GM19324 (cell line): Measurements from ENCODE around the gene ZFP36.
"Not testable (repeated sequence)": the region's sequence is repeated elsewhere in the genome, so short reads cannot be mapped to it uniquely, and the experiment has no call there.

Experiments
- ATAC-seq: cut with Tn5 transposase; IDR thresholded peaks from one replicate; pipeline ENCODE4 v1.9.1; 2021; ENCODE audit warnings: mild to moderate bottlenecking, moderate library complexity; ENCODE audit not compliant: unreplicated experiment, low FRiP score

ZFP36 gene

DNA sequence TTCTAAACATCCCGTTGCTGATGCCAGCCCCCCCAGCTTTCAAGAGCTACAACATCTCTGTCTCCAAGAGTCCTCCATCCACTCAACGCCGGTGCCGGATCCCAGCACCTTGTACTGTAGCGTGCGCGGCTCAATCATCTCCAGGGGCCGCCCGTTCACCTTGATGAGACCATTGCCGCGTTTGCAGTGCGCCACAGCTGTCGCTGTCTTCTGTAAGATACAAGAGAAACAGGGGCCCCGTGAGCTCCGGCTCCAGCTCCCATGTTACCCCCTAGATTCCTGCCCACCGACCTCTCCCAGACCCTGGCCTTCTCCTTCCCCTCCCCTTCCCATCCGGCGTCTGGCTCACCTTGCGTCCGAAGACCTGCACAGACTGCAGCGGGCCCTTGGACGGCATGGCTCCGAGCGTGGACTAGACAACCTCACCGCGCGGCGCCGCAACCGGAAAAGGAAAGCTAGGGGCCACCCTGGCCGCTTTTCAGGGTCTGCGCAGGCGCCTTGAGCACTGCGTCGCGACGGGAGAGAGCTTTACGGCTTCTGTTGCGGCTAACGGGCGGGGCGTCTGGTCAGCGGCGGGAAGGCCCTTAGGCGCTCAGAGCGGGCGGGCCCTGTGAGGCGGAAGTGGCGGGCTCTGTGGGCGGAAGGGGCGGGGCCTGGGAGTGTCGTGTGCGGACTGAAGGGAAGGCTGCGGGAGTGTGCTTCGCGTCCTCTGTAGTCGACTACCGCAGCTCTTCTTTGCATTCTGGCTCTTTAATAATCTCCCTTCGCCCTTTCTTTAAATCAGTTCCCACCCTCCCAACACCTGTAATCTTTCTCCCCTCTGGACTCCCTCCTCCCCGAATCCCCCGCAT, 29.1 kb downstream of the ZFP36 start, which contains the start of gene RPS16:
Gene RPS16, minus strand, starts transcription at position 451 of the 851 bp plus-strand sequence. Its CDS starts 54 bp downstream, at position 397.
- ATAC-seq: peak; percentile 93

DNA sequence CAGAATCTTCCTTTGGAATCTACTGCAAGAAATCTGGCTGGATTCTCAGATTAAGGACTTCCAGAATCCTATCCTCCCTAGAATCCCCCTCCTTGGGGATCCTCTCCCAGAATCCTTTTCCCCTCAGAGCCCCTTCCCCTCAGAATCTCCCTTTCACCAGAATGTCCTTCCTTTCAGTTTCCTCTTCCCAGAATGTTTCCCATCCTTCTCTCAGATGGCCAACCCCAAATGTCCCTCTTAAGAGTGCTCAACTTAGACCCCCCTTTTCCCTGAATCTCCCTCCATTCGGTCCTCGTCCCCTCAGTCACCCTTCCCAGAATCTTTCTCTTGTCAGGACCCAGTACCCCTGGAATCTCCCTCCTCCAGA, 29.7 kb downstream of the ZFP36 start:
- ATAC-seq: no peak

DNA sequence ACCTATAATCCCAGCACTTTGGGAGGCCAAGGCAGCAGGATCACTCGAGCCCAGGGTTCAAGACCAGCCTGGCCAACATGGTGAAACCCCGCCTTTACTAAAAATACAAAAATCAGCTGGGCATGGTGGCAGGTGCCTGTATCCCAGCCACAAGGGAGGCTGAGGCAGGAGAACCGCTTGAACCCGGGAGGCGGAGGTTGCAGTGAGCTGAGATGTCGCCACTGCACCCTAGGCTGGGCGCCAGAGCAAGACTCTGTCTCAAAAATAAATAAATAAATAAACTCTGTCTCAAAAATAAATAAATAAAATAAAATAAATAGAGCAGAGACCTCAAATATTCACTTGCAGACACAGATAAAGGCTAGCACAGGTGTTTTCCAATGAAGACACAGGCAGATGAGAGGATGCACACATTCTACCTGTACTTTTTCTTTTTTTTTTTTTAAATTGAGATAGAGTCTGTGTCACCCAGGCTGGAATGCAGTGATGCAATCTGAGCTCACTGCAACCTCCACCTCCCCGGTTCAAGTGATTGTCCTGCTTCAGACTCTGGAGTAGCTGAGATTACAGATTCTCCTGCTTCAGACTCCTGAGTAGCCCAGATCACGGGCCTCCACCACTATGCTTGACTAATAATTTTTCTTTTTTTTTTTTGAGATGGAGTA, 31.8 kb downstream of the ZFP36 start:
- no peak for ATAC-seq

DNA sequence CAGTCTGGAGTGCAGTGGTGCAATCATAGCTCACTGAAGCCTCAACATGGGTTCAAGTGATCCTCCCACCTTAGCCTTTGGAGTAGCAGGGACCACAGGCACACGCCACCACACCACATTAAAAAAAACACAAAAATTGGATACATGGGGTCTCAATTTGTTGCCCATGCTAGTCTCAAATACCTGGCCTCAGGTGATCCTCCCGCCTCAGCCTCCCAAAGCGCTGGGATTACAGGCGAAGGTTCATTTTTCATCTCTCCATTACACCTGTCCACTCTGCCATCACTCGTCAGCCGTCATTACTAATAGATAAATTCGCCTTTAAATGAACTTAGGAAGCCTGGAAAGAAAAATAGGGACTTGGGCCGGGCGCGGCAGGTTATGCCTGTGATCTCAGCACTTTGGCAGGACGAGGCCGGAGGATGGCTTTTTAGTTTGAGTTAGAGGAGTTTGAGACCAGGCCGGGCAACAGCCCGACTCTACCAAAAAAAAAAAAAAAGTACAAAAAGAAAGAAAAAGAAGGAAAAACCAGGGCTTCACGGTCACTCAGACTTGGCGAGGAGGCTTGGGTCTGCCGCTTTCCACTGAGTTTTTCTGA, 38.0 kb downstream of the ZFP36 start:
- ATAC-seq: no peak

DNA sequence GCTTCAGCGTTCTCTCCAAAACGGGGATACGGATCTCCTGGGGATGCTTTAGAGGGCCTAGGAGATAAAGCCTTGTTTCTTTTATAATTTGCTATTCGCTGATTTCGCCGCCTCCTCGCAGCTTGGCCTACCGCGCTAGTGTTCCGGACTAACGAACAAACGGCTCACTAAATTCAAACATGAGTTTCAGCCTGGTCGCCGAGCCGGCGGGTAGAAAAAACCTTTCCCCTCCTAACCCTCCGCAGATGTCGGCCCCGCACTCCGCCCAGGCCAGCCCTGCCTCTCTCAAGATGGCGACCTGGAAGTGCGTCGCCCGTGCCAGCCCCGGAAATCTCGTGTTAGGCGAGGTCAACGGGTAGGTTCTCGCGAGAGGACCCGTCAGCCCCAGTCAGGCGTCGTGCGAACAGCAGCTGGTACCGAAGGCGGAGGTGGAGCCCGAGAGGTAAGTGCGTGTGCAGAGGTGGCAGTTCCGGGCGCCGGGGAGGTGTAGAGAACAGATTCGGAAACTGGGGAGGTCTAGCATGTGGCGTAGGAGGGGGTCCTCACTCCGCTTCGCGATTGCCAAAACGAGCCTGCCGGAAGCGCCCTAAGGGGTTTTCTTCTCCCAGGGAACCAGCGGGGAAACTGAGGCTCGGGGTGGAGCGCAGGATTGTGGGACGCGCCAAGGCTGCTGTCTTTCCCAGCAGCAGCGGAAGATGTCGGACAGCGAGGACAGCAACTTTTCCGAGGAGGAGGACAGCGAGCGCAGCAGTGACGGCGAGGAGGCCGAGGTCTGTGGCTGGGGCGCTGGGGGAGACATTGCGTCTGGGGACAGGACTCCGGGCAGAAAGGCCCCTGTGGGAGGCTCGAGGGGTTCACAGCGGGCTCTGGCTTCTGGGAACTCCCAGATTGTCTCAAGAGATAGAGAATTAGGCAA, 38.8 kb downstream of the ZFP36 start, which contains the start of gene SUPT5H:
Gene SUPT5H, plus strand, starts transcription at position 387 of the 916 bp plus-strand sequence. Its CDS starts 309 bp downstream, at position 696.
- peak; percentile 94 for ATAC-seq

DNA sequence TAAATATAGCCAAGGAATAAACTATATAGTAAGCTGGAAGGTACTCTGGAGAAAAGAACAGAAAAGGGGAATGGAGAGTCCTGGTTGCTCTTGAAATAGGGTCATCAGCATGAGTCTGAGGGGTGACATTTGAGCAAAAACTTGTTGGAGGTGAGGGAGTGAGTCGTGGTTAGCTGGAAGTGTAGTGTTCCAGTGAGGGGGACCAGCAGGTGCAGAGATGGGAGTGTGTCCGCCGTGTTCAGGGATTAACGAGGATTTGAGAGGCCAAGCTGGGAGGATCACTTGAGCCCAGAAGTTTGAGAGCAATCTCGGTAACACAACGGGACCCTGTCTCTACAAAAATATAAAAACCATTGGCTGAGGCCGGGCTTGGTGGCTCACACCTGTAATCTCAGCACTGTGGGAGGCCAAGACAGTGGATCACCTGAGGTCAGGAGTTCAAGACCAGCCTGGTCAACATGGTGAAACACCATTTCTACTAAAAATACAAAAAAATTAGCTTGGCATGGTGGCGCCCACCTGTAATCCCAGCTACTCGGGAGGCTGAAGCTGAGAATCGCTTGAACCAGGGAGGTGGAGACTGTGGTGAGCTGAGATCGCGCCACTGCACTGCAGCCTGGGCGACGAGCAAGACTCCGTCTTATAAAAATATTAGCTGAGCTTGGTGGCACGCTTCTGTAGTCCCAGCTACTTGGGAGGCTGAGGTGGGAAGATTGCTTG, 39.9 kb downstream of the ZFP36 start:
- ATAC-seq: no peak

DNA sequence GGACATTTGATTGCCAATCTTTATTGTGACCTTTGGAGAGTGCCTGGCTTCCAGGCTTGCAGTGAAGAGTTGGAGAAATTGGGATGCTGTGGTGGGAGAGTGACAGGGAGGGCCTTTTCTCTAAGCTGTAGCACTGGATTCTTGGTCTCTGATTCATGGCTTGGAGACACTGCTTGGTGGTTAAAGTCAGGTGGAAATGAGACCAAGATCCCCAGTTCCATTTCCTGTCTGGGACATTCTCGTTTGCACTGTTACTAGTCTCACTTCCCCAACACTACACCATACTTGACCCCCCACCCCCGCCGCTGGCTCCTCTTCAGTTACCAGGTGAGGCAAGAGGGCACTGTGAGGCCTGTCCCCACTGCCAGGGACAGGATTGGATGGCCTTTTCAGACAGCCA, 41.6 kb downstream of the ZFP36 start:
- no peak for ATAC-seq

DNA sequence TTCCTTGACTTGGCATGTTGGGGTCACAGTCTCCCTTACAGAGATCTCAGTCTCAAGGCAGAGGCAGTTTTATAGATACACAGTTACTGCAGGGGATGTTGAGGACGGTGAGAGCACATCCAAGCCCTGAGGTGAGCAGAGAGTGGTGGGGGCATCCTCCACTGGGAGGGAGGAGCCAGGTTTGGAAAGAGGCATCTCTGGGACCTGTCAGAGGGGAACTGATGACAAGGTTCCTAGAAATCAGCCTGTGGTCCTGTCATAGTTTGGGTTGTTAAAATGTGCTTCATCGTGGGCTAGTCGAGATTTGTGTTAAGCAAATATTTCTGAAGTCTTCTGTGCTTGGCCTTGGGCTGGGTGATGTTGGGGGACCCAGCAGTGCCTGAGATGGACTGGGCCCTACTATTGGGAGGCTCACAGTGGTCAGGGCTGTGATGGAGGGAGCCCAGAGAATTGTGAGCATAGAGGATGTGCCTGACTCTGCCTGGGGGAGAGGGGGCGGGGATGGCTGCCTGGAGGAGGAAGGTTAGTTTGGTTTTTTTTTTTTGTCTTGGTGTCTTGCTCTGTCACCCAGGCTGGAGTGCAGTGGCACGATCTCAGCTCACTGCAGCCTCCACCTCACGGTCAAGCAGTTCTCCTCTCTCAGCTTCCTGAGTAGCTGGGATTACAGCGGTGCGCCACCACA, 42.6 kb downstream of the ZFP36 start:
- no peak for ATAC-seq

DNA sequence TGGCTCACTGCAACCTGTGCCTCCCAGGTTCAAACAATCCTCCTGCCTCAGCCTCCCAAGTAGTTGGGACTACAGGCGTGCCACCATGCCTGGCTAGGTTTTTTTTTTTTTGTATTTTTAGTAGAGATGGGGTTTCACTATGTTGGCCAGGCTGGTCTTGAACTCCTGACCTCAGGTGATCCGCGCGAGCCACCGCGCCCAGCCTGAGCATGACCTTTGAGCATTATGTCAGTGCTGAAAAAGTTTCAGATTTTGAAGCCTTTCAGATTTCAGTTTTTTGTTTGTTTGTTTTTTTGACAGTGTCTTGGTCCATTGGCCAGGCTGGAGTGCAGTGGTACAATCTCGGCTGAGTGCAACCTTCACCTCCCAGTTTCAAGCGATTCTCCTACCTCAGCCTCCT, 44.6 kb downstream of the ZFP36 start:
- ATAC-seq: not testable (repeated sequence)
